HepG2 (cell line): Measurements from ENCODE around the gene ADIPOR2. TPM values are rescaled to one million over a fixed set of nuclear protein-coding genes. Genes with fewer than 3 reads are reported as not detected.
A peak's percentile ranks its signal among the peaks of the same experiment; 100 is the strongest.

Experiments used
- CHCHD3 ChIP-seq: sonication (generic); formaldehyde crosslinking; IDR thresholded peaks from 2 replicates; pipeline ENCODE4 v1.8.0; 2022; ENCODE audit warnings: mild to moderate bottlenecking, missing genetic modification reagents, moderate library complexity
- GTF2F1 ChIP-seq: fragments of 150-350 bp; IDR thresholded peaks from 2 replicates; pipeline ENCODE4 v1.6.1; 2014; ENCODE audit warnings: low read length
- KLF13 ChIP-seq: sonication (generic); formaldehyde crosslinking; IDR thresholded peaks from 2 replicates; pipeline ENCODE4 v1.4.0; 2020; ENCODE audit warnings: mild to moderate bottlenecking, missing genetic modification reagents
- NFE2L2 ChIP-seq: fragments of 150-350 bp; IDR thresholded peaks from 2 replicates; pipeline ENCODE4 v1.6.1; 2014; ENCODE audit warnings: low read length
- NFIB ChIP-seq: sonication (generic); formaldehyde crosslinking; IDR thresholded peaks from 2 replicates; pipeline ENCODE4 v1.9.0; 2021; ENCODE audit warnings: missing genetic modification reagents, mild to moderate bottlenecking, borderline replicate concordance
- PITX1 ChIP-seq: sonication (generic); formaldehyde crosslinking; IDR thresholded peaks from 2 replicates; pipeline ENCODE4 v1.5.1; 2020; ENCODE audit warnings: mild to moderate bottlenecking, missing genetic modification reagents
- SNAPC2 ChIP-seq: sonication (generic); formaldehyde crosslinking; IDR thresholded peaks from 2 replicates; pipeline ENCODE4 v1.8.1; 2022; ENCODE audit warnings: mild to moderate bottlenecking, missing genetic modification reagents
- SRSF1 ChIP-seq: fragments of 200-400 bp; formaldehyde crosslinking; optimal IDR thresholded peaks from 2 replicates; pipeline ENCODE3; 2017; ENCODE audit warnings: mild to moderate bottlenecking, low read depth, low read length, moderate library complexity
- TFDP2 ChIP-seq: sonication (generic); formaldehyde crosslinking; IDR thresholded peaks from 2 replicates; pipeline ENCODE4 v1.4.0; 2020; ENCODE audit warnings: missing genetic modification reagents
- ZNF142 ChIP-seq: sonication (generic); formaldehyde crosslinking; IDR thresholded peaks from 2 replicates; pipeline ENCODE4 v1.4.0; 2020; ENCODE audit warnings: missing genetic modification reagents
- ZNF318 ChIP-seq: sonication (generic); formaldehyde crosslinking; IDR thresholded peaks from 2 replicates; pipeline ENCODE4 v1.4.0; 2020; ENCODE audit warnings: mild to moderate bottlenecking, missing genetic modification reagents
- ZNF558 ChIP-seq: sonication (generic); formaldehyde crosslinking; IDR thresholded peaks from 2 replicates; pipeline ENCODE4 v1.9.0; 2022; ENCODE audit warnings: mild to moderate bottlenecking, missing genetic modification reagents, borderline replicate concordance
- ZNF598 ChIP-seq: sonication (generic); formaldehyde crosslinking; IDR thresholded peaks from 2 replicates; pipeline ENCODE4 v1.5.1; 2020; ENCODE audit warnings: mild to moderate bottlenecking, missing genetic modification reagents, borderline replicate concordance
- ZNF746 ChIP-seq: sonication (generic); formaldehyde crosslinking; IDR thresholded peaks from 2 replicates; pipeline ENCODE4 v1.8.0; 2022; ENCODE audit warnings: mild to moderate bottlenecking, missing genetic modification reagents
- ZZZ3 ChIP-seq: sonication (generic); formaldehyde crosslinking; IDR thresholded peaks from 2 replicates; pipeline ENCODE4 v1.4.0; 2020; ENCODE audit warnings: missing genetic modification reagents, mild to moderate bottlenecking, borderline replicate concordance
- polyA plus RNA-seq, 8 experiments: library from polyadenylated mRNA; depleted of rRNA in 3 of 8; stranded (reverse) in 7 of 8; unstranded in 1 of 8; fragments of >200 nt; fragmentation: Illumina TruSeq in 4 of 8; extraction: Trizol in 4 of 8; gene quantifications; 2 replicates each; pipeline versions ENCODE4 v1.2.1 to v1.2.3, GENCODE V29; 2011 to 2016; ENCODE audit warnings: low read depth in 4 of 8, missing spikeins in 1 of 8, mixed read lengths in 1 of 8; ENCODE audit not compliant: insufficient read depth in 1 of 8
- total RNA-seq, 5 experiments: library from RNA; depleted of rRNA; stranded (reverse); fragments of >200 nt; fragmentation: Illumina TruSeq; extraction: Trizol; gene quantifications; 2 replicates each; pipeline ENCODE4 v1.2.3, GENCODE V29; 2016; ENCODE audit warnings: low read depth in 1 of 5

Gene ADIPOR2
- total and polyA plus RNA-seq, 2 of the 13 experiments (the other 11 are each of a cell fraction or from before 2014, with no cell fraction given) = 35.2 to 52.2 TPM

- TF ChIP-seq ZNF142 (no peak; the same call in 1 of the 2 replicates), ZNF318 (CRISPR knock-in tag) (no peak), ZNF746 (CRISPR knock-in tag) (peak; percentile 26; the same call in 1 of the 2 replicates), ZNF558 (no peak), ZZZ3 (CRISPR knock-in tag) (peak; percentile 44; the same call in 1 of the 2 replicates), PITX1 (no peak), KLF13 (CRISPR knock-in tag) (no peak), SRSF1 (peak; percentile 61), CHCHD3 (no peak), SNAPC2 (CRISPR knock-in tag) (no peak; the same call in 1 of the 2 replicates), TFDP2 (CRISPR knock-in tag) (peak; percentile 80; the same call in 1 of the 2 replicates), ZNF598 (no peak), NFE2L2 (no peak), GTF2F1 (no peak), NFIB (CRISPR knock-in tag) (no peak)
Observed at GRCh38 chr12:1690578-1691122, at the start of gene ADIPOR2 (continued).
